Stimulated activated CD4-positive, alpha-beta T cell treated with anti-CD3 and anti-CD28 coated beads, Interleukin-4, amount 100 ng/mL, for 24 hours (primary cell): Measurements from ENCODE around the gene GRID2.

ENCODE experiments used
- DNase-seq: peaks from one replicate; pipeline ENCODE4 v3.0.0-alpha.2; 2020

Gene GRID2

DNA sequence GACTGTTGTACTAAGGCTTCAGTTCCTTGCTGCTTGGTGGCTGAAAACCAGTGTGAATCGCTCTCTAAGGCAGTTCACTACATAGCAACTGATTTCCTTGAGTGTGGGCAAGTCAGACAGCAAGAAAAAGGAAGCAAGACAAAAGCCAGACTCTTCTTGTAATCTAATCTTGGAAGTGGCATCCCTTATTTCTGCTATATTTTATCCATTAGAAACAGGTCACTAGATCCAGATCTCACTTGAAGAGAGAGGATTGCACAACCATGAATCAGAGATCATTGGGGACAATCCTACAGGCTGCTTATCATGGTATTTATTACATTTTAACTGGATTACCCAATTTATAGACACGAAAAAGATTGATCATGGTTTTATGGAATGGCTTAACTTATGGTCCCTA lies 684.5 kb downstream of the GRID2 start:
- DNase-seq: no peak

DNA sequence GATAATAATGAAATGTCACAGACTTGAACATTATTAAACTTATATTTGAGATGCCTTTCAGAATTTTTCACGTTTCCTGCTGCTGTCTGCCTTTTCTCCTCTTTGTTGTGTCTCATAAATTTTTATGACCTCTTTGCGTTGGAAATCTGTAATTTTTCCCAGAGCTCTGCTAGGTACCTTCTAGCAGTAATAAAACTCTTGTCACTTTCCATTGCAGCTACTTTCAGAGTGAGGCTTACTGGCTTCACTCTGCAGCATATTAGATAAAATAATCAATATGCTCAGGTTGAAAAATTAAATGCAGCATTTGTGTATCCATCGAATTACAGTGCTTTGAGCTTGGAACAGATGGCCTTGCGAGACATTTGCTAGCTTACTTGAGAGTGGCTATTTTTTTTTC lies 689.0 kb downstream of the GRID2 start:
- no peak for DNase-seq

DNA sequence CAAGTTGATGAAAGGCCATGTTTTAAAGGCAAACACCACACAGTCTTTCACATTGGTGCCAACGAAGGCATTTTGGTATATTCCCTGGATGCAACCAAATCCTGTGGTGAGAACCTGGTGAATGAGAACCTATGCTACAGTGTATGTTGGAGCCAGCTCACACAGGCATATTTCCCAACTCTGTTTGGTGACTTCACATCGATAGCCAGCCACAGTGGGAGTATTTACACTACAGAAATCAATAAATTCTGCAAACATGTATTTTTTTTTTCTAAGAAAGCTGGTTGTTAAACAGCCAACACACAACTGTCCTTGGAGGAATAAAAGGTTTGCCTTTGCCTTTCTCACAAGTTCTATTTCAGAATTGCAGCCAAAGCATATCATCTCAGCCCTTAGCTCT lies 691.0 kb downstream of the GRID2 start:
- DNase-seq: no peak

DNA sequence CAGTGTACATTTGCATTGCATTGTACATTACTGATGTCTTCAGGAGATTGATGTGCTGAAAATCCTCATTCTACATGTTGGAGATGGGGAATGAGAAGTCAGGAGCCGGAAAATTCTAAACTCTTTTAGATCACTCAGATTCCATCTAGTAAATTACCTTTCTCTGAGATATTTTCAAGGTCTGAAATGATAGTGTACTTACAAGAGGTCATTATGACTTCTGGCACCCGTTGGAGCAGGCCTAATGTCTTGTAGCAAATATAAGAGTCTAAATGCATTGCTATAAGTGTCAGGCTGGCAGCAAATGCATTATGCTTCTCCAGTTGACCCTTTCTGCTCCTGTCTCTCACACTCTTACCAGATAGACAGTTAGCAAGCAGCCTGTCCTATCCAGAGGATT lies 692.8 kb downstream of the GRID2 start:
- no peak for DNase-seq

DNA sequence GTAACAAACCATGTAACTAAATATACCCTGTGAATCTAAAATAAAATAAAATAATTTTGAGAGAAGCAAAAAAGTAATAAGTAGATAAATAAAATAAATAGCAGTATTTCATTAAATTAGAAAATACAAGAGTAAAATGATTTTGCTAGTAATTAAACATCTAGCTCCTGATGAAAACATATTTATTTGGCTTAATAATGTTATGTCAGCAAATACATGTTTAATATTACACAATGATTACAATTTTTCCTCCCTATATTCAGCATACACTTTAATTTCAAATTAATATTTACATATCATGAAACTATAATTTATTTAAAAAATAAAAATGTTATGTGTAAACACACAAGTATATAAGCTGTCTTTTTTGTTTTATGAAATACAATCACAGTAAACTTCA lies 697.1 kb downstream of the GRID2 start:
- no peak for DNase-seq

DNA sequence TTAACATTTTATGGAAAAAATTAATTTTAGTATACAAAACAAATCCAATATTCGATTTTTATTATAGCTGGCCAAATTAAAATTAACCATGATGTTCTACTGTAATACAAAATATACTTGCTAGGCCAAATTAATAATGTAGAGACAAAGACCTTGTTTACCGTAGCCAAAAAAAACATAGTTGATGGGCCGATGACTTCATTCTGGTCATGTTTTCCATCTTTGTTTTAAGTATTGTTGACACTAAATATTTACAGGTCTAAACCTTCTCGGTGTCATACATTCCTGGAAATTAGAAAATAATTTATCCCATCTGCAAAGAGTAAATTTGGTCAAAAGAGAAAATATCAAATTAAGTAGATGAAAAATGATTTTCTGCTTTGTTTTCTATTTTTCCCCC lies 698.5 kb downstream of the GRID2 start:
- DNase-seq: no peak

DNA sequence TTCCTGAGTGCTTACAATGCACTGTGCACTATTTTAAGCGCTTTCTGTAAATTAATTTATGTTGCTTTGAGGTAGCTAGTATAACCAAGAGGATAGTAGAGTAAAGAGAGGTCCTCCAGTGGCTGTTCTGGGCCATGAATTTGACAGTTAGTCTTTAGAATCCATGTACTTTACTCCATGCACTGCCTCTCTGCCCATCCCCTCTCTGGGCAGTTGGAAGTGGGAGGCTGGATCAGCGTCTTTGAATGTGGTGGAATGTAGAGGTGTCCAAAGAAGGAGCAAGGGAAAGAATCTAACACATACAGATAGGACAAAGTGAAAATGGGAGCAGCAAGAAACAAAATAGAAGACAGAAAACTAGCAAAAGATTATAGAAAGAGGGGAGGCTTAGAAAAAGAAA lies 712.6 kb downstream of the GRID2 start:
- no peak for DNase-seq

DNA sequence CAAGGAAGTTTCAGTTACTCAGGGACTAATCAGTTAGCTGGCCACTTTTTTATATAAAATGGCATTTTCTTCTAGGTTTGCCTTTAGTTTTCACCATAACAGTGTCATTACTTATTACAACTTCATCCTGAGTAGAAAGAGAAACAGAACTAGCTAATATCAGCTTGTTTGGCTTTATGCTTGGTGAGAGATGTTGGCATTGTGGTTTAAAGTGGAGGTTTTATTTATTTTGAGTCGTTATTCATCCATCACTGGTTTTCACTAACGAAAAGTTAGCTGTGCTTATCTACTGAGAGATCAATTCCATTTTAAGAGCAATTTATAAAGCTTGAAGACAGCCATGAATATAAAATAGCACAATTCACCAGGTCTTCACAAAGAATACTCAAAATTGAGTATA lies 714.5 kb downstream of the GRID2 start:
- DNase-seq: no peak

DNA sequence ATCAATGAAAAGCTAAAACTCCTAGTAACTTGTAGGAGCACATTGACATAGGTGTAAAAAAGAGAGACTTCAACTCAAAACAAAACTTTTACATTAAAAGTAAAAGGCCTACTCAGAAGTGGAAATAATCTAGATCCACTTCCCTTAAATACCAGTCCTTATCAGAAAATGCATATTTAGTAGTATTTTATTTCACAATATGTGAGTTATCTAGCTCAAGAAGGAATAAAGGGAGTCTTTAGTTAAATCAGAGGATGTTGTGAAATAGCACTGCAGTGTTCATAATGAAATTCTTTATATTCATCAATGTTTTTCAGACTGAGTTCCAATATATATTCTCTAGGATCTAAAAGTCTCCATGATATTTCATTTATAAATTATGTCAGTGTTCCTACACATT lies 715.0 kb downstream of the GRID2 start:
- DNase-seq: no peak

DNA sequence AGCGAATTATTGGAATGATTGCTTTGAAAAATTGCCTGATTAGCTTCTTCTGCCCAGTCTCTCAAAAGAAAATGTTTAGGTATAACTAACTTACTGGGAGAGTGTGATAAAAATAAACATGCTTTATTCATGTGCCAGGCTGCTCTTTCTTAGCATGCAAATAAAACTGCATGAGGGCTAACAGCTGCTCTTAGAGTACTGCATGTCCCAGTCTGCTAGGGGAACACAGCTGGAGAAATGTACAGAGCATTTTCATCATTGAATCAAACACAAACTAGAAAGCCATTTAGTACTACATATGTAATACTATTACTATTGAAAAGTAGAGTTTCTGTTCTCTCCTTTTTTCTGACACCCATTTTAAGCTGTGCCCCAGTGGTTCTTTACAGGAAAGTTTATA lies 726.0 kb downstream of the GRID2 start:
- DNase-seq: no peak

DNA sequence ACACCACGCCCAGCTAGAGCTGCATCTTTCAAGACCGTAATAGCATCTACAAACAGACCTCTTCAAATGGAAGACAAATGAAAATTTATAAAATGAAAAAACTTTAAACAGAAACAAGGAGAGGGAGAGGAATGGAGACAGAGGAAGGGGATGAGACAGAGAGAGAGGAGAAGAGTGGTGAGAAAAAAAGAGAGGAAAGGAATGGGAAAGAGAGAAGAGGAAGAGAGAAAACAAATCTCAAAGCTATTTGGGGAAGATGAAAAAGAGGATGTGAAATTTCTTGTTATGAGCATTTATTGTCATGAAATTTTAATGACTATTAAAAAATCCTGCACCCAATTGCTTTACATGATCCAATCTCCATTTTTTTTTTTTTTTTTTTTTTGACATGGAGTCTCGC lies 726.9 kb downstream of the GRID2 start:
- DNase-seq: no peak

DNA sequence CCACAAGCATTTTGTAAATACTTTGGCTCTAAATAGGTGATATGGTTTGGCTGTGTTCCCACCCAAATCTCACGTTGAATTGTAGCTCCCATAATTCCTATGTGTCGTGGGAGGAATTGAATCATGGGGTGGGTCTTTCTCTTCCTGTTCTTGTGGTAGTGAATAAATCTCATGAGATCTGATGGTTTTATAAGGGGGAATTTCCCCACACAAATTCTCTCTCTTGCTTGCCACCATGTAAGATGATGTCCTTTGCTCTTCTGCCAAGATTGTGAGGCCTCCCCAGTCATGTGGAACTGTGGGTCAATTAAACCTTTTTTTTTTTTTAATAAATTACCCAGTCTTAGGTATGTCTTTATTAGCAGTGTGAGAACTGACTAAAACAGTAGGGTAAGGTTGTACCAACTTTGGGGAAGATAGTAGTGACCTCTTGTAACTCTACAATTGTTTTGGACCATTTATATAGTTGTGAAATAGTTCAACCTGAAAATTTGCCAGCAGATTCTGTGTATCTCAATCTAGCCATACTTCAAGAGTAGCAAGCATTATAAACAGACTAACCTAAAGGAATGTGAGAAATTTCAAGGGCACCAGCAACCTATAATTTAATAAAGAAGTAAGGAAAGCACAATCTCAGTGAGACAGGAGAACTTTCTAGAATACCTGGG lies 727.8 kb downstream of the GRID2 start:
- DNase-seq: no peak

DNA sequence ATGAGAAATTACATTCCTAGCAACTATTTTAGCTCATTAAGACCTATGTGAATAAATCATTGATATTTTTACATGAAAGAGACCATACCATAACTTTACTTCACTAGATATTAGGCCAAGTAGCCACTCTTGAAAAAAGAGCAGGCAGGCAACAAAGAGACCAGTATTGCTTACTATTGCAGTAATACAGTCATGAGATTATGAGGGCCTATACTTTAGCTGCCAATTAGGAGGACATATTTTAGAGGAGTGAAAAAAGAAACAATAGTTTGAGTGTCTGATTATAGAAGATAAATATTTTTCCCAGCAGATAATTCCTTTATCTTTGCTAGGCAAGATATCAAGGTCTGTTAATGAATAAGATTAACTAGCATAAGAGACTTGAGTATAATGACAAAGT lies 739.0 kb downstream of the GRID2 start:
- DNase-seq: no peak

DNA sequence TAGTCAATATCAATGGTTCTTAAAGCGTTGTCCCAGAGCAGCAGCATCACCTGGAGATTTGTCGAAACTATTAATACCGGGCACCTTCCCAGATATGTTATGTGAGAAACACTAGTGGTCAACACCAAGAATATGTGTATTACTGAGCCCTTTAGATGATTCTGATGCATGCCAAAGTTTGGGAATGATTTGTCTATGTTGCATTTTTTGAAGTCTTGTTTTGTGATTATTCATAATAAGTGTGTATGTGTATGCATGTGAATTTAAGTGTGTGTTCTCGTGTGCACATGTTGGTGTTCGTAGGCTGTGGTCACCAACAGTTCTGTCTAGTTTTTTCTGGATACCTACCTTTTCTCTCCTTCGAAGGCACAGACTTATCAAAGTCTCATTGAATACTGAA lies 749.4 kb downstream of the GRID2 start:
- no peak for DNase-seq

DNA sequence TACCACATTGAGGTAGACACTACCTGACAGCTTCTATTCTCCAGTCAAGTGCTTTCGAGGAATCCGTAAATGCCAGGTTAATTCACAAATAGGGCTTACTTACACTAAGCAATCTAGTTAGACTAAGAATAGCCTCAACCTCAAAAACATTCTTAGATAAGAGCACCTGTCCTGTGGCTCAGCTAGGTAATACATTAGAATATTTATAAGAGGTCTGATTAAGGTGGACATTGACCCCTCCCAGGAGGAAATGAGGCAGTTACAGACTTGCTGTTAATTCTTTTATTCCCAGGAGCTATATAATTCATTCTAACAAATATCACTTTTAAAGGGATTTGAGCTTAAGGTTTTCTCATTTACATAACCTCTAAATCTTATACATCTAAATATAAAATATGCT lies 758.1 kb downstream of the GRID2 start:
- DNase-seq: no peak

DNA sequence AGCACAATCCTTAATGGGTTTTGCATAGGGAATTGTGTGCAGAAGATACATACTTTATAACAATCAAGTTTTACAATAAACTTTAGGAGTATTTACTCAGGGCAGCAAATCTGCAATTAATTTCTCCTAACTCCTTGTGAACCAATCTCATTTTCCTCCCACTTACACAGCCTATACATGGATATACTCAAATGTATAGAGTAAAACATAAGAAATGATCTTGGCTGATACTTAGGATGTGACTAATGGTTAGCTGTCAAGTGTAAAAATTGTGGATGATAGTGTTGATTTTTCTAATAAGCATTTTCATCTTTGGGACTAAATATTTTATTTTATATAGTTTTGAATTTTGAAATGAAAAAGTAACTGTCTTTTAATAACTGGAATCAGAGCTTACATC lies 759.6 kb downstream of the GRID2 start:
- no peak for DNase-seq

DNA sequence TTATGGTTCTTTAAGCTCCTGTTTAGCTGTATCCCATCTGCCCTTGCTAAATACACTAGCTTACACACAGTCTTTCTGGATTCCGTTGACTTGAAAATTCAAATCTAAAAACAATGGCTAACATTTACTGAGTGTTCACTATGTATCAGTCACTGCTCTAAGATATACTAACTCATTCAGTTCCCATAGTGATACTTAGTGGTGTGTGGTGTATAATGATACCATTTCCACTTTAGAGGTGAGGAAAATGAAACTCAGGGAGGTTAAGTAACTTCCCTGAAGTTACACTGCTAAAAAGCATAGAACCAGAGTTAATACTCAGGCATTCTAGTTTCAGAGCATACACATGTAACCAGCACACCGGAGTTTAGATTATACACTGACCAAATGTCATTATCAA lies 762.0 kb downstream of the GRID2 start:
- DNase-seq: no peak

DNA sequence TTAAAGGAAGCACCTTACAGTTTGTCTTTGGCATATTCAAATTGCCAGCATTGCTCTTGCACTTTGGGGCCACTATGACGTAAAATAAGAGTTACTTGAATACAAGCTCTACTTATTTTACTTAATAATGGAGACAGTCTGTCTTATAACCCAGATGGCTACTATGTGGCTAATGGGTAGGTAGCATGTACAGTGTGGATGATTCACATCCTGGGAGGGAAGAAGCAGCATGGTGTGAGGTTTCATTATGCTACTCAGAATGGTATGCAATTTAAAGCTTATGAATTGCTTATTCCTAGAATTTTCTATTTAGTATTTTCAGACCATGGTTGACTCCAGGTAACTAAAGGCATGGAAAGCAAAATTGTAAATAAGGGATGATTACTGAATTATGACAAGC lies 763.0 kb downstream of the GRID2 start:
- no peak for DNase-seq

DNA sequence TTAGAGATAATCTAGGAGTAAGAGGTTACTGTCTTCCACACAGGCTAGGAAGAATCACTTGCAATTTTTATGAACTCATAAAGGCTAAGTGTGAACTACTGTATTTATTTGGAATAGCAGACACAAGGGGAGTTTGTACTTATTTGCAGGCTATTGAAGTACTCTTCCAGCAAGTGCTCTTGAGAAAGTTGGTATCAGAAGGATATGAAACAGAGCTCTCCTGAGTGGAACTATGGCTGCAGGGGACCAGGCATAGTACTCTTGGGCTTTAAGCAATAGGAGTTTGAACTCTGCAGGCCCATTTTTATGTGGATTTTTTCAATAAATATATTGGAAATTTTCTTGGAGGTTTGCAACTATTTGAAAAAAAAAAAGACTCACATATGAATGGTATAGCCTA lies 768.5 kb downstream of the GRID2 start:
- no peak for DNase-seq

DNA sequence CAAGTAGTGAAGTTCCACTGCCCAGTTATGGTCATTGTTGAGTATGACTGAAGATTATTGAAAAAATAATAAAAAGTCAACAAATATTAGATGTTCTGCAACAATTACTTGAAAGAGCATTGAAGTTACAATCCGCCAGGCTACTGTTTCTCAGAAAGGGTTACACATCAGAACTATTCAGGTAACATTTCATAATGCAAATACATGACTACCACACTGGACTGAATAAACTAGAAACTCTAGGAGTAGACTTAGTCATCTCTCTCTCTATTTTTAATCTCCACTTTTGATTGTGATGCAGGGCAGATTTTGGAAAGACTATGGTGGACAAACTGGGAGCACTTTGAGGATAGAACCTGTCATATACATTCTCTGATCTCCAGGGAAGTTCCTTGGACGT lies 776.5 kb downstream of the GRID2 start:
- DNase-seq: no peak

DNA sequence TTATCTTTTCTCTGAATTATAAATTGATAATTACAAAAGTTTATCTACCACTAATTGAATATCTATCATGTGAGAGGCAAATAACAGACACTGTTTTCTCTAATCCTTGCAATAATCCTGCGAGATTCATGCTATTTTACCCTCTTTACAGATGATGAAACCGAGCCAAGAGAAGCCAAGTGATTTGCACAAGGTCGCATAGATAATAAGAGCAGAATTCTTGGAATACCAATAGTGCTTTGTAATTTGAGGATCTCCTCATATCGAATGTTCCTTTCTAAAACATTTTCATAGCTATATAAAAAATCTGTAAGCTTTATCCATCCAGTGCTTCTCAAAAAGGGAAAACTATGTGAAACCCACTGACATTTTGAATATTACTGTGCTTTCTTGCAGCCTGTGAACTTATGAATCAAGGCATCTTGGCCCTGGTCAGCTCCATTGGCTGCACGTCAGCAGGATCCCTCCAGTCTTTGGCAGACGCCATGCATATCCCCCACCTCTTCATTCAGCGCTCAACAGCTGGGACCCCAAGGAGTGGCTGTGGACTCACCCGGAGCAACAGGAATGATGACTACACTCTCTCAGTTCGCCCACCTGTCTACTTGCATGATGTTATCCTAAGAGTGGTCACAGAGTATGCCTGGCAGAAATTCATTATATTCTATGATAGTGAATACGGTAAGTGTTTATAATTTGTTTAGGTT lies 781.0 kb downstream of the GRID2 start:
- no peak for DNase-seq

DNA sequence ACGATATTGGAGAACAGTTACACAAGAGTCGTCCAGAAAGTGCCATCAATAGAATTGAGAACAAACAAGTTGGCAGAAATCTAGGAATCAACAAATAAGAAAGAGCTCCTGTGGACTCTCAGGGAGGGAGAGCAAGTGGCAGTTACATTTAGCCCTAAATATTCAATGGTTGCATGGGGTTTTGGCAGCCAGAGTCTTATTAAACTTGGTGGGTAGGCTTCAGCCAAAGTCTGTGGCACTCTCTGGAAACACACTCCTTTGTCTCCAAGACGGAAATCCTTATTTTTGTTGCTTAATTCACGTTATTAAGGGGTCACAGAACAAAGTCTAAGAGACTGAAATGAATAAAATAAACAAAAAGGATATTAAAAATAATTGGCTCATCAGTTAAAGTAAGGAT lies 782.6 kb downstream of the GRID2 start:
- no peak for DNase-seq

DNA sequence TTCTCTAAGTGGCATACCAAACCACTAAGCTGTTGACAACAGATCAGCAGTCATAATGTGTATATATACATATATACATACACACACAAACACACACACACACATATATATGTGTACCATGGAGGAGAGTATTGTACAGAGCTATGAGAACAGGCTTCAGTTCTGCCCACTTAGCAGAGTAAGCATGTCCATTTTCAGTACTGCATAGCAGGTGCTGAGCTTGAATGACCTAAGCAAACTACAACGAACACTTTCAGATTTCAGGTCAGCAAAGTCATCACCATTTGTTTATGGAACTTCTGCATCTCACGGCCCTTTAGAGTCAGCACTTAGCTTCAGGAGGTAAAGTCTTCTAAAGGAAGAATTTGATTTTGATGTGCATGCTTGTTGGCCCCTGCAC lies 789.0 kb downstream of the GRID2 start:
- no peak for DNase-seq

DNA sequence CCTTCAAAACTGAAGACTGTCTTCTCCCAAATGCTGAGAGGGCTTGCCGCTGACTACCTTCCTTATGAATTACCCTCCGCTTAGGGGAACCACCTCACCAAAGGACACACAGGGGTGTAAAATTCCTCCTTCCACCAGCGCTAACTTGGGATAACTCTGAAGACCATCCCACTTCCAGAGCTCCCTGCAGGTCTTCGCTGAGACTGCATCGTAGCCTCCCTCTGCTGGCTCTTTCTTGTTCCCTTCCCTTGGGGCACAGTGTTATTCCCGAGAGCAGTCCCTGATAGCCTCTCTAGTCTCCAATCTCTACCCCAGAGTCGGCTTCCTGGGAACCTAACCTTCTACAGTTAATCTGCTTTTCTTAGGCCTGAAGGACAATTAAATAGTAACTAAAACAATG lies 799.3 kb downstream of the GRID2 start:
- DNase-seq: no peak

DNA sequence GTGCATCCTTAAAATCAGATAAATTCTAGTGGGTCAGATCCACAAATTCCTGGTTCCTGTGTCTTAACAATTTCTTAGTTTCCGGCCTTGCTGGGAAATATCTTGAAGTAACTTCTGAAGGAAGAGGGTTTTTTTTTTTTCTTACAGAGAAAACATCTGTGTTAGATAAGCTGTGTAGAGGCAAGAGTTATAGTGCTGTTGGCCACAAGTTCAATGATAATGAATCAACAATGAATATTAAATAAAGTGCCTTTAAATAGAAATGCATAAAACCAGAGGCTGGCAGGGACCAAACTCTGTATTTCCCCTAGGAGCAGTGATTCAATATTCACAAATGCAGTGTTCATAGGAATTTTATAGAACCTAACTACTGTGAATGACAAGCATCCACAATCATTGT lies 812.9 kb downstream of the GRID2 start:
- no peak for DNase-seq
